Measurements from ENCODE around the gene PSD2. TPM values are rescaled to one million over a fixed set of nuclear protein-coding genes. Genes with fewer than 3 reads are reported as not detected.

Gene PSD2
- total and polyA plus RNA-seq, 2 of the 13 experiments (the other 11 are each of a cell fraction or from before 2014, with no cell fraction given): 0.07 TPM; not detected in 1

GRCh38 chr5:139810341-139811273 is 15.0 kb downstream of the PSD2 start (continued):
- TF ChIP-seq, protein P1, sequence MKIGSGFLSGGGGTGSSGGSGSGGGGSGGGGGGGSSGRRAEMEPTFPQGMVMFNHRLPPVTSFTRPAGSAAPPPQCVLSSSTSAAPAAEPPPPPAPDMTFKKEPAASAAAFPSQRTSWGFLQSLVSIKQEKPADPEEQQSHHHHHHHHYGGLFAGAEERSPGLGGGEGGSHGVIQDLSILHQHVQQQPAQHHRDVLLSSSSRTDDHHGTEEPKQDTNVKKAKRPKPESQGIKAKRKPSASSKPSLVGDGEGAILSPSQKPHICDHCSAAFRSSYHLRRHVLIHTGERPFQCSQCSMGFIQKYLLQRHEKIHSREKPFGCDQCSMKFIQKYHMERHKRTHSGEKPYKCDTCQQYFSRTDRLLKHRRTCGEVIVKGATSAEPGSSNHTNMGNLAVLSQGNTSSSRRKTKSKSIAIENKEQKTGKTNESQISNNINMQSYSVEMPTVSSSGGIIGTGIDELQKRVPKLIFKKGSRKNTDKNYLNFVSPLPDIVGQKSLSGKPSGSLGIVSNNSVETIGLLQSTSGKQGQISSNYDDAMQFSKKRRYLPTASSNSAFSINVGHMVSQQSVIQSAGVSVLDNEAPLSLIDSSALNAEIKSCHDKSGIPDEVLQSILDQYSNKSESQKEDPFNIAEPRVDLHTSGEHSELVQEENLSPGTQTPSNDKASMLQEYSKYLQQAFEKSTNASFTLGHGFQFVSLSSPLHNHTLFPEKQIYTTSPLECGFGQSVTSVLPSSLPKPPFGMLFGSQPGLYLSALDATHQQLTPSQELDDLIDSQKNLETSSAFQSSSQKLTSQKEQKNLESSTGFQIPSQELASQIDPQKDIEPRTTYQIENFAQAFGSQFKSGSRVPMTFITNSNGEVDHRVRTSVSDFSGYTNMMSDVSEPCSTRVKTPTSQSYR (CRISPR knock-in tag; IDR thresholded peaks at IDR 0.05; ENCODE audit: borderline replicate concordance): no peak

GRCh38 chr5:139811274-139811607 is 15.6 kb downstream of the PSD2 start:
- ATAC-seq: no peak
- TF ChIP-seq, protein P2, sequence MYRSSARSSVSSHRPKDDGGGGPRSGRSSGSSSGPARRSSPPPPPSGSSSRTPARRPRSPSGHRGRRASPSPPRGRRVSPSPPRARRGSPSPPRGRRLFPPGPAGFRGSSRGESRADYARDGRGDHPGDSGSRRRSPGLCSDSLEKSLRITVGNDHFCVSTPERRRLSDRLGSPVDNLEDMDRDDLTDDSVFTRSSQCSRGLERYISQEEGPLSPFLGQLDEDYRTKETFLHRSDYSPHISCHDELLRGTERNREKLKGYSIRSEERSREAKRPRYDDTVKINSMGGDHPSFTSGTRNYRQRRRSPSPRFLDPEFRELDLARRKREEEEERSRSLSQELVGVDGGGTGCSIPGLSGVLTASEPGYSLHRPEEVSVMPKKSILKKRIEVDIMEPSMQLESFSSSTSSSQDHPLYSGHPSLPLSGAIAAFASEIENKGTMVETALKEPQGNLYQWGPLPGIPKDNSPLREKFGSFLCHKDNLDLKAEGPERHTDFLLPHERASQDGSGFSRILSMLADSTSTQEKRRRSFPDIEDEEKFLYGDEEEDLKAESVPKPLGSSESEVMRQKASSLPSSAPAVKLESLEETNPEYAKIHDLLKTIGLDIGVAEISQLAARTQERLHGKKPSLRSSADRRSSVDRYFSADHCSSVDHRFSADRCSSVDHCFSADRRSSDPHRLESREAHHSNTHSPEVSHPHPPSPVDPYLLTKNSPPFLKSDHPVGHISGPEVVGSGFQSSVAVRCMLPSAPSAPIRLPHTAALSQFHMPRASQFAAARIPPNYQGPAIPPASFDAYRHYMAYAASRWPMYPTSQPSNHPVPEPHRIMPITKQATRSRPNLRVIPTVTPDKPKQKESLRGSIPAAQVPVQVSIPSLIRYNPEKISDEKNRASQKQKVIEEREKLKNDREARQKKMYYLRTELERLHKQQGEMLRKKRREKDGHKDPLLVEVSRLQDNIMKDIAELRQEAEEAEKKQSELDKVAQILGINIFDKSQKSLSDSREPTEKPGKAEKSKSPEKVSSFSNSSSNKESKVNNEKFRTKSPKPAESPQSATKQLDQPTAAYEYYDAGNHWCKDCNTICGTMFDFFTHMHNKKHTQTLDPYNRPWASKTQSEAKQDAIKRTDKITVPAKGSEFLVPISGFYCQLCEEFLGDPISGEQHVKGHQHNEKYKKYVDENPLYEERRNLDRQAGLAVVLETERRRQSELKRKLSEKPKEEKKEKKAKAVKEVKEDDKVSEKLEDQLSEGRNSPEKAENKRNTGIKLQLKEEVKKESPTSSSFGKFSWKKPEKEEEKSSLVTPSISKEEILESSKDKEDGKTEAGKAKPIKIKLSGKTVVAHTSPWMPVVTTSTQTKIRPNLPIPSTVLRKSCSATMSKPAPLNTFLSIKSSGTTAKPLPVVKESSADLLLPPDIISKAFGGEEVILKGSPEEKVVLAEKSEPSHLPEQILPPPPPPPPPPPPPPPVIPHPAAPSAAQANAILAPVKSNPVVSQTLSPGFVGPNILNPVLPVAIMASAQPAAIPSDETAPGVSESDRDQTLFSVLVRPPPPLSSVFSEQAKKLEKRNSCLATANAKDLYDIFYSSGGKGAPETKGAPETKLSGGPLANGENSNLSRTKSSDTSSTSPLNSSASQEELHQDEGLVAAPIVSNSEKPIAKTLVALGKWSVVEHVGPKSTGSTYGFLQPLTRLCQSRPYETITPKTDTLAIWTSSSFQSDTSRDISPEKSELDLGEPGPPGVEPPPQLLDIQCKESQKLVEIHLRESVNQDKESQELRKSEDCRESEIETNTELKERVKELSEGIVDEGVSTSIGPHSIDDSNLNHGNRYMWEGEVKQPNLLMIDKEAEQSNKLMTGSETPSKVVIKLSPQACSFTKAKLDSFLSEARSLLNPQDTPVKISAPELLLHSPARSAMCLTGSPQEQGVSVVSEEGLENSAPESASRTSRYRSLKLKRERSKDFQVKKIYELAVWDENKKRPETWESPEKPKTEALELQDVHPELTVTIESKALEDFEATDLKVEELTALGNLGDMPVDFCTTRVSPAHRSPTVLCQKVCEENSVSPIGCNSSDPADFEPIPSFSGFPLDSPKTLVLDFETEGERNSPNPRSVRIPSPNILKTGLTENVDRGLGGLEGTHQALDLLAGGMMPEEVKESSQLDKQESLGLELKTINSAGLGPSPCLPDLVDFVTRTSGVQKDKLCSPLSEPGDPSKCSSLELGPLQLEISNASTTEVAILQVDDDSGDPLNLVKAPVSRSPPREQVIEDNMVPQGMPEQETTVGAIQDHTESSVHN (CRISPR knock-in tag; IDR thresholded peaks at IDR 0.05): no peak
- TF ChIP-seq KLF13 (CRISPR knock-in tag; IDR thresholded peaks at IDR 0.05) (no peak), NRL (CRISPR knock-in tag; IDR thresholded peaks at IDR 0.05; ENCODE audit: borderline replicate concordance) (no peak), ZBTB3 (CRISPR knock-in tag; IDR thresholded peaks at IDR 0.05; ENCODE audit: borderline replicate concordance, low read depth) (no peak), ZNF232 (CRISPR knock-in tag; IDR thresholded peaks at IDR 0.05; ENCODE audit: borderline replicate concordance) (no peak)
- TF ChIP-seq, protein P3, sequence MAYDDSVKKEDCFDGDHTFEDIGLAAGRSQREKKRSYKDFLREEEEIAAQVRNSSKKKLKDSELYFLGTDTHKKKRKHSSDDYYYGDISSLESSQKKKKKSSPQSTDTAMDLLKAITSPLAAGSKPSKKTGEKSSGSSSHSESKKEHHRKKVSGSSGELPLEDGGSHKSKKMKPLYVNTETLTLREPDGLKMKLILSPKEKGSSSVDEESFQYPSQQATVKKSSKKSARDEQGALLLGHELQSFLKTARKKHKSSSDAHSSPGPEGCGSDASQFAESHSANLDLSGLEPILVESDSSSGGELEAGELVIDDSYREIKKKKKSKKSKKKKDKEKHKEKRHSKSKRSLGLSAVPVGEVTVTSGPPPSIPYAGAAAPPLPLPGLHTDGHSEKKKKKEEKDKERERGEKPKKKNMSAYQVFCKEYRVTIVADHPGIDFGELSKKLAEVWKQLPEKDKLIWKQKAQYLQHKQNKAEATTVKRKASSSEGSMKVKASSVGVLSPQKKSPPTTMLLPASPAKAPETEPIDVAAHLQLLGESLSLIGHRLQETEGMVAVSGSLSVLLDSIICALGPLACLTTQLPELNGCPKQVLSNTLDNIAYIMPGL (CRISPR knock-in tag; IDR thresholded peaks at IDR 0.05; ENCODE audit: borderline replicate concordance in 1 of 2, low read depth in 1 of 2): no peak

More at GRCh38 chr5:139811274-139811607, 15.6 kb downstream of the PSD2 start:
- intact Hi-C loops (cut with micrococcal nuclease; ENCODE audit: unreplicated experiment): no loop called here
- H3K4me3 ChIP-seq (replicated peaks in 1 of 3; ENCODE audit: insufficient read depth in 1 of 3, low read depth in 2 of 3, low read length in 3 of 3): no peak overlapping the region
- no TSS peak for BruUV-seq (replicated peaks)
- H3K27ac ChIP-seq (ENCODE audit: extremely low read length, insufficient read depth, low read length): no peak overlapping the region
- no peaks in the 10 kb centered on the region for H3K79me2 ChIP-seq (ENCODE audit: insufficient read depth, low read length)
- H3K4me1 ChIP-seq (ENCODE audit: insufficient read depth, low read length): no peaks in the 10 kb centered on the region
- H2AFZ ChIP-seq (ENCODE audit: low read length): no peak overlapping the region
- in situ Hi-C loops (cut with HindIII; ENCODE audit: extremely low pct_ligation_motif_present, low pct_unique_long_range_greater_than_20kb): no loop called here
- no peaks in the 10 kb centered on the region for H3K9me3 ChIP-seq (ENCODE audit: low read length)
- peaks cover 18 to 50% of the 10 kb centered on the region in 2 experiments; a peak in 4 of 5 replicates for H3K27me3 ChIP-seq (ENCODE audit: control insufficient read depth in 1 of 2, insufficient read depth in 2 of 2, low read length in 2 of 2)
- no peak for DNase-seq (ENCODE audit: low spot score)
- no peaks in the 10 kb centered on the region for H3K36me3 ChIP-seq (replicated peaks in 1 of 2; ENCODE audit: control insufficient read depth in 1 of 2, insufficient read depth in 2 of 2, low read length in 2 of 2)
- H4K20me1 ChIP-seq (ENCODE audit: insufficient read depth, low read length): peaks cover 2% of the 10 kb centered on the region; the same call in 1 of the 2 replicates
- POLR2A ChIA-PET: no interaction called here
- WGBS (ENCODE audit: low lambda C conversion rate): 0% methylated on average over 1 of the region's 2 CpGs
- H3K9ac ChIP-seq (ENCODE audit: insufficient read depth, low read depth, low read length): no peak overlapping the region
- FAIRE-seq: no peak
- H3K4me2 ChIP-seq (ENCODE audit: low read depth, low read length): no peak overlapping the region
- CTCF ChIA-PET (ENCODE audit: low intra/inter-chr PET ratio, low total read pairs): no interaction called here

All from HepG2 (cell line).